ENCODE measurements around the gene HEMGN. TPM values are rescaled to one million over a fixed set of nuclear protein-coding genes. Genes with fewer than 3 reads are reported as not detected.

HEMGN gene
- total and polyA plus RNA-seq, 2 of the 8 experiments (the other 6 are each of a cell fraction or from before 2014, with no cell fraction given) = not detected

DNA sequence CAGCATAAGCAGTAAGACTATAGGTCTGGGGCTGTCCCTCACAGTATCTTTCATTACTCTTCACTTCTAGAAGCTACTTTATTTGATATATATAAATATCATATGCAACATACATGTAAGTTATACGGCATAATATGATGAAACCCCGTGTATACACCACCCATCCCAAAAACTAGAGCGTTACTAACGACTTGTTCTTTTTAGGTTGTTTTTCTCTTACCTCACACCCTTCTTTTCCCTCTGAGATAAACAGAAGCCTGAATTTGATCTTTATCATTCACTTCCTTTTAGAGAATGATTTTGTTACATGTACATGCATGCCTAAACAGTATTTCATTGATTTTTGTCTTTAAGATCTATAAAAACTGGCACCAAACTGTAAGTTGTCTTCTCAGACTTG lies 19.4 kb downstream of the HEMGN start (continued):
- TF ChIP-seq SRF (IDR thresholded peaks at IDR 0.05; ENCODE audit: low read depth, low read length) (no peak), RXRA (IDR thresholded peaks at IDR 0.05; ENCODE audit: insufficient read depth, low read depth, low read length) (no peak), CREB1 (IDR thresholded peaks at IDR 0.05) (no peak), JUN (IDR thresholded peaks at IDR 0.05; ENCODE audit: low read depth, low read length) (no peak), TEAD4 (IDR thresholded peaks at IDR 0.05; ENCODE audit: low read depth, low read length) (no peak), POU5F1 (IDR thresholded peaks at IDR 0.05; ENCODE audit: low read depth, low read length) (no peak)
